Rectal smooth muscle tissue (tissue), 1 donor: ENCODE measurements around the gene MIOX.

Experiments used
- H3K27ac ChIP-seq: one replicate; pipeline ENCODE4 v1.7.0; 2013; ENCODE audit warnings: low read depth, low read length, inconsistent platforms
- H3K27me3 ChIP-seq: one replicate; pipeline ENCODE4 v1.7.0; 2013; ENCODE audit warnings: low read length; ENCODE audit not compliant: control insufficient read depth, insufficient read depth
- H3K36me3 ChIP-seq: one replicate; pipeline ENCODE4 v1.7.0; 2013; ENCODE audit warnings: low read length; ENCODE audit not compliant: control insufficient read depth, insufficient read depth
- H3K4me1 ChIP-seq: one replicate; pipeline ENCODE4 v1.7.0; 2013; ENCODE audit warnings: low read length; ENCODE audit not compliant: control insufficient read depth, insufficient read depth
- H3K4me3 ChIP-seq: one replicate; pipeline ENCODE4 v1.7.0; 2013; ENCODE audit warnings: low read length
- H3K9ac ChIP-seq: one replicate; pipeline ENCODE4 v1.7.0; 2013; ENCODE audit warnings: low read length

The MIOX gene

GRCh38 chr22:50520826-50521453 is 34.3 kb downstream of the MIOX start:
- no peak overlapping the region for H3K9ac ChIP-seq
- H3K4me1 ChIP-seq = no peaks in the 10 kb centered on the region
- H3K27ac ChIP-seq = no peak overlapping the region
- no peak overlapping the region for H3K4me3 ChIP-seq
- no peaks in the 10 kb centered on the region for H3K27me3 ChIP-seq
- H3K36me3 ChIP-seq = peaks cover 29% of the 10 kb centered on the region

- Histone ChIP-seq H3K36me3 (peaks cover 23% of the 10 kb centered on the region), H3K27me3 (no peaks in the 10 kb centered on the region), H3K27ac (no peak overlapping the region), H3K4me3 (no peak overlapping the region), H3K4me1 (peaks cover 3% of the 10 kb centered on the region), H3K9ac (no peak overlapping the region)
Observed at GRCh38 chr22:50521710-50522109, 35.1 kb downstream of the MIOX start.

DNA sequence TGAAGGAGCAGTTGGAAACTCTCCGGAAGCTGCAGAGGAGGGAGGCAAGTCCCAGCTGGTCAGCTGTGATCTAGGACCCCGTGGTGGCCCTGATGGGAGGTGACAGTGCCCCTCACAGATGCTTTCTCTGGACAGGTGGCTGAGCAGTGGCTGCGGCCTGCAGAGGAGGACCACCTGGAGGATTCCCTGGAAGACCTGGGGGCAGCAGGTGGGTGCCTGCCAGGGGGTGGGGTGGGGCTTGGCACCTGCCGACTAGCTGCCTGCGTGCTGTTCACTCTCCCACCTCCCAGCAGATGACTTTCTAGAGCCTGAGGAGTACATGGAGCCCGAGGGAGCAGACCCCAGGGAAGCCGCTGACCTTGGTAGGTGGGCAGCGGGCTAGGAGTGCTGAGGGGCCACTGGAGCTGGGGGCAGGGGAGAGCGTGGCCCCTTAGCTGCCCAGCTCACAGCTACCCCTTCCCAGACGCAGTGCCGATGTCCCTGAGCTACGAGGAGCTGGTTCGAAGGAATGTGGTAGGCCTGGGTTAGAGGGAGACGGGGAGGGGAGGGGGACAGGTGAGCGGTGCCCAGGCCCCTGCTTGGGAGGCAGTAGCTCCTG is 35.6 kb downstream of the MIOX start:
- Histone ChIP-seq H3K27ac (no peak overlapping the region), H3K27me3 (no peaks in the 10 kb centered on the region), H3K9ac (no peak overlapping the region), H3K4me3 (no peak overlapping the region), H3K4me1 (peaks cover 3% of the 10 kb centered on the region), H3K36me3 (peaks cover 22% of the 10 kb centered on the region)

GRCh38 chr22:50522806-50523438 is 36.3 kb downstream of the MIOX start:
- Histone ChIP-seq H3K4me3 (no peak overlapping the region), H3K4me1 (peaks cover 3% of the 10 kb centered on the region), H3K36me3 (peaks cover 22% of the 10 kb centered on the region), H3K27me3 (no peaks in the 10 kb centered on the region), H3K27ac (no peak overlapping the region), H3K9ac (no peak overlapping the region)

GRCh38 chr22:50523458-50523805 is 36.8 kb downstream of the MIOX start:
- Histone ChIP-seq H3K4me3 (no peak overlapping the region), H3K27ac (no peak overlapping the region), H3K4me1 (peaks cover 3% of the 10 kb centered on the region), H3K36me3 (peaks cover 22% of the 10 kb centered on the region), H3K27me3 (no peaks in the 10 kb centered on the region), H3K9ac (peak overlapping the region; percentile 6)

DNA sequence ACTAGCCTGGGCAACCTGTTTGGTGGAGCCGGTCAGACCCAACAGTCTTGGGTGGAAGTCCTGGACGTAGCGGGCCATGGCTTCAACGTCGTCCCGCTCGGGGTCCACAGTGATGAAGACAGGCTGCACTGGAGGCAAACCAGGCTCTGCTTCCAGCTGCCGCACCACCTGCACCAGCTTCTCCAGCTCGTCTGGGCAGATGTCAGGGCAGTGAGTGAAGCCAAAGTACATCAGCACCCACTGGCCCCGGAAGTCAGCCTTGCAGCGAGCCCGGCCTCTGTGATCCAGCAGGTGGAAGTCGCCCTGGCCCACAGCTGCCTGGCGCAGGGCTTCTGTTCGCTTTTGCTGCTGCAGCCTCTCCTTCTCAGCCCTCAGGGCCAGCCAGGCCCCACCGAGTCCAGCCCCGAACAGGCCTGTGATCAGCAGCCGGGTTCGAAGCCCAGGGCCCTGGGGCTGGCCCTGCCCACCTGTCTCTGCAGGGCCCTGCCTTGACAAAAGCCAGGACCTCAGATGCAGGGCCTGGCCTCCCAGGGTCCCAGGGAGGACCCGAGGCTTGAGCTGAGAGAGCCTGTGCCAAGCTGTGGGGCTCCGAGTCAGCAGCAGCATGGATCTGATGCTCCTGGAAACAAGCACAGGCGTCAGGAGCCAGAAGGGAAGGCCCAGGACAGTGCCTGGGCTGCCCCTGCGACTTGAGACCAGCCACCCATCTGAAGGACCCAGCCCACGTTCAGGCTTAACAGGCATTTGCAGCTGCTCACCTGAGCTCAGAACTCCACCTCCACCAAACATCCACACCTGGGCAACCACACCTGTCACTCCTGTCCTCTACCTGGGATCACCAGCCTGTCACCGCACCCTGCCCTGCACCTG is 37.4 kb downstream of the MIOX start:
- Histone ChIP-seq H3K36me3 (peaks cover 18% of the 10 kb centered on the region), H3K27me3 (no peaks in the 10 kb centered on the region), H3K9ac (peak overlapping the region; percentile 6), H3K4me1 (peaks cover 3% of the 10 kb centered on the region), H3K27ac (no peak overlapping the region), H3K4me3 (peak overlapping the region; percentile 59)

DNA sequence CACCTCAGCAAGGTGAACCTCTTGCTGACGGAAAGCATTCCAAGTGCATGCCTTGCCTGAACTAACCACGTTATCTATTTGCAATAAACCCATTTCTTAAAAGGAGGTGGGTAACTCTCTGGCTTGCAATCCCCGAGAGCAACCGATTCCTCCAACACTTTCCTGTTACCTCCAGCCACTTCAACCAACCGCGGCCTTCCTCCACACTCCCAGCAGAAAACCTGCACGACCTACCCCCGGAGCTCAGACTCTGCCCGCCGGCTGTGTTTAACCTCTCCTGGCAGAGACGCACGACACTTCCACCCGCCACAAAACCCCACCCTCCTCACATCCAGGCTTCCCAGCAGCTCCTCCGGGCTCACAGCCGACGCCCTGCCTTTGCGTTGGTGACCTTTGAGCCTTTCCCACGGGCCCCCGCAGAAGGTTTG is 38.0 kb downstream of the MIOX start:
- peak overlapping the region; percentile 77 for H3K27ac ChIP-seq
- H3K27me3 ChIP-seq = no peaks in the 10 kb centered on the region
- no peak overlapping the region for H3K9ac ChIP-seq
- peaks cover 18% of the 10 kb centered on the region for H3K36me3 ChIP-seq
- H3K4me3 ChIP-seq = peak overlapping the region; percentile 59
- peaks cover 3% of the 10 kb centered on the region for H3K4me1 ChIP-seq

DNA sequence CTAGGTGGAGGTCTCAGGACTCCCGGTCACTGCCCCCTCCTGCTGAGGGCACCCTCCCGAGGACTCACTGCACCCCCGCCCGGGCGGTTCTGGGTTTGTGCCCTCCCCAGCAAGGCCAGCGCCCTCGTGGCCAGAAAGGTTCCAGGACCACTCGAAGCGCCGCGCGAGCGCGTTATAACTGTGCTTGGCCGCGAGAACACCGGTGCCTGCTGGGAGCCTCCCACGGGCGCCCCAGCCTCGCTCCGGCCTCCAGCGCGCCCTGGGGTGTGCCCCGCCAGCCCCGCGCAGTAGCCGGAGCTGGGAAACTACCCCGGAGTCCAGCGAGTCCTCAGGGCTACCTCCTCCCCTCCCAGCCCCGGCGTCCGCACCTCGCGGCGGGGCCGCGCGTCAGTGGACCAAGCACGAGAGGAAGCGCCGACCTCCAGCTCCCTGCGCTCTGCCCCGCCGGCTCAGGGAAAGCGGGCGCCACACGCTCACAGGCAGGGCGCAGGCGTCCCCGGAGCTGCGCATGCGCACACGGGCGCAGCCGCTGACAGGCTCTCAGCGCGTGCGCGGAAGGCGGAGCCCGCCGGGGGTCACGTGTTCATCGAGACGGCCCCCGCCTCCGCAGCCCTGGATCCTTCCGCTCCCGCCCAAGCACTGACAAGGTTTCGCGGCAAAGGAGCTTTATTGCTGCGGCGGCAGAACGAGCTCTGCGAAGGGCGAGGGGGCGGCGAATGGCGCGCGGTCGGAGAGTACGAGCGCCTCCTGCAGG is 38.6 kb downstream of the MIOX start, which contains the start of gene SCO2:
Gene SCO2, minus strand, starts transcription at position 495 of the 754 bp plus-strand sequence. CDS start 1,187 bp downstream, outside the sequence.
- Histone ChIP-seq H3K9ac (no peak within 1 kb of the TSS), H3K4me1 (peaks cover 3% of the 10 kb centered on the region), H3K36me3 (peaks cover 18% of the 10 kb centered on the region), H3K27ac (peak within 1 kb of the TSS; percentile 77), H3K27me3 (no peaks in the 10 kb centered on the region), H3K4me3 (peak within 1 kb of the TSS; percentile 71)

GRCh38 chr22:50525858-50526107 is 39.1 kb downstream of the MIOX start:
- Histone ChIP-seq H3K9ac (no peak overlapping the region), H3K4me1 (peaks cover 3% of the 10 kb centered on the region), H3K4me3 (peak overlapping the region; percentile 71), H3K27ac (peak overlapping the region; percentile 77), H3K36me3 (peaks cover 18% of the 10 kb centered on the region), H3K27me3 (peaks cover 3% of the 10 kb centered on the region)

GRCh38 chr22:50526108-50526833 is 39.6 kb downstream of the MIOX start:
- peaks cover 7% of the 10 kb centered on the region for H3K27me3 ChIP-seq
- H3K4me1 ChIP-seq = peaks cover 6% of the 10 kb centered on the region
- peak overlapping the region; percentile 71 for H3K4me3 ChIP-seq
- H3K36me3 ChIP-seq = peaks cover 18% of the 10 kb centered on the region
- H3K27ac ChIP-seq = peak overlapping the region; percentile 77
- no peak overlapping the region for H3K9ac ChIP-seq
